Activated T-cell treated with anti-CD3 and anti-CD28 coated beads, Interleukin-2, amount 50 U/mL, for 72 hours (primary cell): ENCODE data around the gene FRMD7. TPM values are rescaled to one million over a fixed set of nuclear protein-coding genes. Genes with fewer than 3 reads are reported as not detected.

Experiments
- ATAC-seq, 2 donors: fragments of 150-1000 bp; cut with Tn5 transposase; replicated peaks in 1 of 2; 2 replicates each; pipeline ENCODE4 v1.10.0; 2021; ENCODE audit warnings: moderate library complexity in 2 of 2, mild to moderate bottlenecking in 1 of 2
- DNase-seq, 2 donors: peaks; one replicate each; pipeline ENCODE4 v3.0.0; 2021 to 2022; ENCODE audit warnings: mixed read lengths in 1 of 2
- H3K27ac Mint-ChIP-seq: one replicate; pipeline ENCODE4 v1.8.0; 2022; ENCODE audit warnings: mild to moderate bottlenecking, moderate library complexity, mixed read lengths
- H3K27me3 Mint-ChIP-seq: one replicate; pipeline ENCODE4 v1.8.0; 2022; ENCODE audit warnings: low read depth, mixed read lengths
- H3K36me3 Mint-ChIP-seq, 2 donors: one replicate each; pipeline ENCODE4 v1.8.0; 2022; ENCODE audit warnings: mixed read lengths in 2 of 2, mild to moderate bottlenecking in 1 of 2; ENCODE audit not compliant: insufficient read depth in 2 of 2
- H3K4me1 Mint-ChIP-seq: one replicate; pipeline ENCODE4 v1.8.0; 2022; ENCODE audit warnings: low read depth, mixed read lengths
- H3K4me3 Mint-ChIP-seq, 2 donors: one replicate each; pipeline ENCODE4 v1.8.0; 2022; ENCODE audit warnings: mild to moderate bottlenecking in 2 of 2, mixed read lengths in 2 of 2, moderate library complexity in 2 of 2
- H3K9me3 Mint-ChIP-seq, 2 donors: one replicate each; pipeline ENCODE4 v1.8.0; 2022; ENCODE audit warnings: mixed read lengths in 2 of 2
- total RNA-seq, 2 donors: library from RNA; stranded (reverse); gene quantifications; one replicate each; pipeline ENCODE4 v1.2.3, GENCODE V29; 2022

The FRMD7 gene
- total RNA-seq, 2 donors from 2014 or later = not detected

DNA sequence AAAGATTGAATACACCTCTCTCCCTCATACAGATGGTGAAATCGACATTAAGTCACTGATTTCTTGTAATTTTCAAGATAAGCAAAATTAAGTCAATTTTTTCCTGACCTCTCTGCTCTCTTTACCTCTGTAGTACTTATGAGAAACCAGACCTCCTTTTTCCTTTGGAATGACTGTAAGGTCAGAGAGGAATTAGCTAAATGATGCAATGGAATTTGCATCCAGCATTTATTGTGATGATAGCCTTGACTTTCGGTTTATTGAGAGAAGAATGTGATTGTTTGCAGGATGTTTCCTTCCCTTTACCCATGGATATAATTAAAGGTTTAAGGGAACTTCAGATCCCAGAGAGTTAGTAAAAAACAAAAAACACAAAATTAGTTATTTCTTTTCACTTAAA lies 82.4 kb downstream of the FRMD7 start:
- Mint-ChIP-seq H3K36me3 (peaks cover 0 to 5% of the 10 kb centered on the region in 2 donors), H3K4me3 (no peak overlapping the region), H3K9me3 (no peaks in the 10 kb centered on the region), H3K4me1 (peaks cover 14% of the 10 kb centered on the region), H3K27me3 (peaks cover 24% of the 10 kb centered on the region), H3K27ac (no peak overlapping the region)
- DNase-seq (no peak), ATAC-seq (no peak)

DNA sequence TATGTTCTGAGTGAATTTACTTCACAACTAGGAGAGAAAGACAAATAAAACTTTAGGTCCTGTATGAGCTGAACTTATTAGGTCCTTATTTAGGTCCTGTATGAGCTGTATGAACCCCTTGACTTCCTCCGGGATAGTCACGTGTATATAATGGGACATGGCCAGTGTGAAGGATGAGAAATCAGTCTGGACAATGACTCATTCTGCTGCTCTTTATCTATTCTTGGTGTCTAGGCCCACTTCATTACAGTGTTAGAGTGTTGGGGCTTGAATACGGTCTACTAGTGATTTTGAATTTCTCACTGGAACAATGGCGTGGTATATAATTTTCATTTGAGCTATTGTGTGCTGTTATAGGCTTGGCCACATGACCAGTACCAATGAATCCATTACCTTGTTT lies 82.9 kb downstream of the FRMD7 start:
- Mint-ChIP-seq H3K27me3 (peaks cover 28% of the 10 kb centered on the region), H3K36me3 (peaks cover 0 to 3% of the 10 kb centered on the region in 2 donors), H3K27ac (no peak overlapping the region), H3K4me3 (no peak overlapping the region), H3K9me3 (no peaks in the 10 kb centered on the region), H3K4me1 (peaks cover 19% of the 10 kb centered on the region)
- no peak for ATAC-seq
- DNase-seq = no peak

DNA sequence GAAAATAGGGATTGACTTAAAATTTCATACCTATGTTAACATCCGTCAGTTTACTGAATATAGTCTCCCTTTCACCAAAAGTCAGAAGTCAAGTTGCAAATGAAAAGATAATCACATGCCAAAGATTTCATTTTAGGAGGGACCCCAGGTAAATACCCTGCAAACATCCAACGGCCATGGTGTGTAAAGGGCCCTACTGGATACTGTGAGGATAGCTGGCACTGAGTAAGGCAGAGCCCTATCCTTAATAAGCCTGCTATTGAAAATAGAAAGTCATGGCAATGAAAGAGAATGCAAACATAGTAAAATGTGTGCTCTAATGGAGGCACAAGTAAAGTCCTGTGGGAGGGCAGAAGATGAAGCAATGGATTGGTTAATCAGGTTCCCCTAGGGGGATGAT lies 83.8 kb downstream of the FRMD7 start:
- peaks cover 0 to 2% of the 10 kb centered on the region in 2 donors for H3K36me3 Mint-ChIP-seq
- peaks cover 28% of the 10 kb centered on the region for H3K27me3 Mint-ChIP-seq
- no peak for DNase-seq
- ATAC-seq = no peak
- no peaks in the 10 kb centered on the region for H3K9me3 Mint-ChIP-seq
- H3K4me3 Mint-ChIP-seq = no peak overlapping the region
- H3K27ac Mint-ChIP-seq = no peak overlapping the region
- peaks cover 25% of the 10 kb centered on the region for H3K4me1 Mint-ChIP-seq

DNA sequence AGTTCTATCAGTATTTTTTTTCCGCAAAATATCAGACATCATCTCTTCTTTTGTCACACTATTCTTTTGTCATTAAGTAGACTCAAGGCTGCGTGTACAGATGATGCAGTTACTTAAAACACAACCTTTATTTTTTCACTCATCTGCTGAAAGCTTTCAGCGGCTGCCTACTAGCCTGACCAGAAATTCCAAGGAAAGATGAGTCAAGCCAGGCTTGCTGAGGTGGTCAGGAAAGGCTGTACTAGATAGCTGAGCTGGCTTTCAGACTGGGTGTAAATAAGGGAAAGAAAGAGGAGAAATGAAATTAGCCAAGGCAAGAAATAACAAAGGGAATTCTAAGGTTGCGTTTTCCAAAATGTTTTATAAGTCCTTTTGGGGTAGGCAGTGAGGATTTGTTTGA lies 86.8 kb downstream of the FRMD7 start:
- Mint-ChIP-seq H3K36me3 (peaks cover 0 to 2% of the 10 kb centered on the region in 2 donors), H3K27ac (no peak overlapping the region), H3K27me3 (peaks cover 36% of the 10 kb centered on the region), H3K9me3 (no peaks in the 10 kb centered on the region), H3K4me3 (no peak overlapping the region), H3K4me1 (peaks cover 41% of the 10 kb centered on the region)
- DNase-seq = no peak
- ATAC-seq = no peak

DNA sequence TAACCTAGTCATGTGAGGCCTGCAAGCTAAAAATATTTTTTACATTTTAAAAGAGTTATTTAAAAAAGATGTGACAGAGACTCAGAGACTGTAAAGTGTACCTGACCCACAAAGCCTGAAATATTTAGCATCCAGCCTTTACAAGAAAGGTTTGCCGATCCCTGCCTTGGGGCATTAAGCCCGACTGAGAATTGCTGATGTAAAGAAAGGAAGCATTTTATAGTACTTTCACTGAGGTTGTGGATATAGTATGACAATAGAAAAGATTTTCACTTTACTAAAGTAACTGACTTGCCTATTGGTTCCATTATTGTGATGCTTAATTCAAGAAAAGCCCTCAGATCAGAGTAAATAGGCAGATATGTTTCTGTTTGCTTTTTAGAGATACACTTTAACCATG lies 87.8 kb downstream of the FRMD7 start:
- Mint-ChIP-seq H3K36me3 (peaks cover 0 to 2% of the 10 kb centered on the region in 2 donors), H3K27me3 (peaks cover 30% of the 10 kb centered on the region), H3K4me1 (peaks cover 47% of the 10 kb centered on the region), H3K9me3 (no peaks in the 10 kb centered on the region), H3K4me3 (peak overlapping the region in 1 of 2 donors; percentile 29), H3K27ac (no peak overlapping the region)
- ATAC-seq (no peak), DNase-seq (no peak)

GRCh38 chrX:132037479-132037993 lies 90.3 kb downstream of the FRMD7 start:
- Mint-ChIP-seq H3K9me3 (no peaks in the 10 kb centered on the region), H3K27me3 (peaks cover 23% of the 10 kb centered on the region), H3K4me1 (peaks cover 55% of the 10 kb centered on the region), H3K36me3 (peaks cover 0 to 2% of the 10 kb centered on the region in 2 donors), H3K27ac (no peak overlapping the region), H3K4me3 (peak overlapping the region in 1 of 2 donors; percentile 49)
- DNase-seq (no peak), ATAC-seq (no peak)

- Mint-ChIP-seq H3K27ac (no peak overlapping the region), H3K9me3 (no peaks in the 10 kb centered on the region), H3K4me1 (peaks cover 60% of the 10 kb centered on the region), H3K36me3 (peaks cover 0 to 2% of the 10 kb centered on the region in 2 donors), H3K27me3 (peaks cover 24% of the 10 kb centered on the region), H3K4me3 (peak overlapping the region; percentile 10 to 42)
- ATAC-seq (no peak), DNase-seq (no peak)
These were observed 93.2 kb downstream of the FRMD7 start for GRCh38 chrX:132034648-132035047.

DNA sequence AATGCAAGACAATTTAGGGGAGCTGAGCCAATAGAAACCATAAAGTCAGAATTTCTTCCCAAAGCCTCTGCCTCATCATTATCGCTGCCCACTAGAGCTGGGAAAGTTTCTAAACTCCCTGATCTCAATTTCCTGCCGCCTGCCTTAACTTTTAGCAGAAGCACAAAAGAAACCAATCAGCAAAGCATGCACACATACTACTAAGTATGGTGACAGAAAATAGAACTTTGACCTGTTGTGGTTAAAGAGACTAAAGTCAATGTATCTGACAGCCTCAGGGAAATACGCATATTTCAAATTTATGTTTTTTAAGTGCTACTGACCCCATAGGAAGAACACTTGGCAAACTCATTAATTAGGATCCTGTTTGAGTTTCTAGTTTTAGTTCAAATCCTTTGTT lies 94.7 kb downstream of the FRMD7 start:
- Mint-ChIP-seq H3K27me3 (peaks cover 30% of the 10 kb centered on the region), H3K4me3 (peak overlapping the region in 1 of 2 donors; percentile 14), H3K9me3 (no peaks in the 10 kb centered on the region), H3K4me1 (peaks cover 68% of the 10 kb centered on the region), H3K36me3 (peaks cover 2 to 3% of the 10 kb centered on the region in 2 donors), H3K27ac (peak overlapping the region; percentile 54)
- no peak for ATAC-seq
- no peak for DNase-seq

GRCh38 chrX:132031867-132032266 lies 96.0 kb downstream of the FRMD7 start:
- H3K27ac Mint-ChIP-seq = no peak overlapping the region
- DNase-seq = no peak
- no peaks in the 10 kb centered on the region for H3K9me3 Mint-ChIP-seq
- peaks cover 30% of the 10 kb centered on the region for H3K27me3 Mint-ChIP-seq
- peak overlapping the region; percentile 42 to 48 for H3K4me3 Mint-ChIP-seq
- no peak for ATAC-seq
- H3K36me3 Mint-ChIP-seq = peaks cover 2 to 3% of the 10 kb centered on the region in 2 donors
- H3K4me1 Mint-ChIP-seq = peaks cover 68% of the 10 kb centered on the region

DNA sequence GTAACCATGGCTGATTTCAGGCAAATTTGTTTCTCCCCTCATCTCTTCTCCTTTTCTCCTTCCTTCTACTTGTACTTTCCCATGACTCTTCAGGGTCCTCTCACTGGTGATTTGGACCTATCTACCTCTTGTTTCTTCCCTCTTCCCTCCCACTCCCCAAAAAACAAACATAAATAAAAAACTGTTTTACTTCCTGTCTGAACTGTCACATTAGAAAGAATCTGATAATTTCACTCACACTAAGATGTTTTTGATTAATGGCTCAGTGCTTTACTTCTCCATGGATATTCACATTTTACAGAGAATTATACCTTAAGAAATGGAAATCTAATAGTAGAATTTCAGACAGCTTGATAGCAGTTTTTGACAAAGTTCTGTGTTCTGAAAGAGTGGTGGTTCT lies 97.6 kb downstream of the FRMD7 start:
- peaks cover 30% of the 10 kb centered on the region for H3K27me3 Mint-ChIP-seq
- H3K4me1 Mint-ChIP-seq = peaks cover 67% of the 10 kb centered on the region
- ATAC-seq (no peak), DNase-seq (no peak)
- no peak overlapping the region for H3K27ac Mint-ChIP-seq
- peaks cover 2 to 3% of the 10 kb centered on the region in 2 donors for H3K36me3 Mint-ChIP-seq
- H3K4me3 Mint-ChIP-seq = peak overlapping the region in 1 of 2 donors; percentile 7
- no peaks in the 10 kb centered on the region for H3K9me3 Mint-ChIP-seq

Other genes with a start within 250 kb of the FRMD7 start
- gene STK26, start 104.7 kb downstream of the FRMD7 start, total RNA-seq = 10 to 100 TPM; 57.9 to 73.4 TPM
- gene RAP2C, start 91.4 kb upstream of the FRMD7 start, total RNA-seq = 10 to 100 TPM; 43.4 to 52.0 TPM